ENCODE data around the gene MLH1.

MLH1 gene

GRCh38 chr3:36969540-36970432 lies 23.5 kb upstream of the MLH1 start:
- peak overlapping the region in 1 of 7 experiments; percentile 28 for H3K4me3 ChIP-seq (ENCODE audit: control insufficient read depth in 1 of 7, extremely low read depth in 1 of 7, insufficient read depth in 4 of 7, low read depth in 2 of 7, low read length in 6 of 7)
- no peaks in the 10 kb centered on the region for H3K27me3 ChIP-seq (replicated peaks in 2 of 5; ENCODE audit: control insufficient read depth in 4 of 5, insufficient read depth in 5 of 5, low read length in 4 of 5)
- peak; percentile 76 to 94 (median 89) for DNase-seq

GRCh38 chr3:36972163-36972562 lies 21.2 kb upstream of the MLH1 start:
- H3K4me1 ChIP-seq (ENCODE audit: control extremely low read depth in 1 of 4, control insufficient read depth in 4 of 4, insufficient read depth in 4 of 4, low read length in 3 of 4): peaks cover 4 to 22% (median 9%) of the 10 kb centered on the region in 4 experiments
- DNase-seq: no peak
- H3K9me3 ChIP-seq (ENCODE audit: control extremely low read depth in 1 of 5, control insufficient read depth in 4 of 5, insufficient read depth in 2 of 5, low read depth in 1 of 5, low read length in 4 of 5): no peaks in the 10 kb centered on the region
- no peak overlapping the region for H3K27ac ChIP-seq (ENCODE audit: insufficient read depth in 1 of 2, low read depth in 1 of 2, low read length in 2 of 2, poor library complexity in 1 of 2, severe bottlenecking in 2 of 2)
- no peak overlapping the region for H3K4me3 ChIP-seq (ENCODE audit: control insufficient read depth in 1 of 7, extremely low read depth in 1 of 7, insufficient read depth in 4 of 7, low read depth in 2 of 7, low read length in 6 of 7)
- no peaks in the 10 kb centered on the region for H3K27me3 ChIP-seq (replicated peaks in 2 of 5; ENCODE audit: control insufficient read depth in 4 of 5, insufficient read depth in 5 of 5, low read length in 4 of 5)
- POLR2A ChIA-PET: interaction anchor here (0.5 kb wide), 1 partner anchor 18 kb away, joined by 3 read pairs; no protein-coding TSS in a partner anchor
- WGBS (ENCODE audit: insufficient coverage): no CpG with 5 or more reads among the region's 2 CpGs
- CTCF ChIA-PET: interaction anchor here (1.2 to 2.9 kb wide), 5 partner anchors 10 to 27 kb away, joined by 3 to 7 read pairs (median 4); partner anchors contain the start of genes EPM2AIP1 and MLH1
- H3K36me3 ChIP-seq (ENCODE audit: control insufficient read depth in 4 of 4, insufficient read depth in 4 of 4, low read length in 3 of 4): peaks cover 0 to 5% (median under 1%) of the 10 kb centered on the region in 4 experiments

More at GRCh38 chr3:36969540-36970432, 23.5 kb upstream of the MLH1 start:
- H3K4me1 ChIP-seq (ENCODE audit: control extremely low read depth in 1 of 4, control insufficient read depth in 4 of 4, insufficient read depth in 4 of 4, low read length in 3 of 4): peaks cover 6 to 33% (median 13%) of the 10 kb centered on the region in 4 experiments
- peak overlapping the region in 1 of 2 experiments; percentile 77 for H3K27ac ChIP-seq (ENCODE audit: insufficient read depth in 1 of 2, low read depth in 1 of 2, low read length in 2 of 2, poor library complexity in 1 of 2, severe bottlenecking in 2 of 2)
- 0% methylated on average over 1 of the region's 4 CpGs for WGBS (ENCODE audit: insufficient coverage)
- no peaks in the 10 kb centered on the region for H3K9me3 ChIP-seq (ENCODE audit: control extremely low read depth in 1 of 5, control insufficient read depth in 4 of 5, insufficient read depth in 2 of 5, low read depth in 1 of 5, low read length in 4 of 5)
- CTCF ChIA-PET: interaction anchor here (0.5 to 2.0 kb wide), 5 partner anchors 12 to 143 kb away, joined by 3 to 6 read pairs (median 4); partner anchors contain the start of genes EPM2AIP1 and MLH1
- POLR2A ChIA-PET: interaction anchor here (0.8 kb wide), 1 partner anchor 10 kb away, joined by 3 read pairs; no protein-coding TSS in a partner anchor
- H3K36me3 ChIP-seq (ENCODE audit: control insufficient read depth in 4 of 4, insufficient read depth in 4 of 4, low read length in 3 of 4): peaks cover 0 to 2% (median 0%) of the 10 kb centered on the region in 4 experiments

GRCh38 chr3:36973139-36973538 lies 20.2 kb upstream of the MLH1 start:
- no peak overlapping the region for H3K27ac ChIP-seq (ENCODE audit: insufficient read depth in 1 of 2, low read depth in 1 of 2, low read length in 2 of 2, poor library complexity in 1 of 2, severe bottlenecking in 2 of 2)
- peaks cover 4 to 22% (median 9%) of the 10 kb centered on the region in 4 experiments for H3K4me1 ChIP-seq (ENCODE audit: control extremely low read depth in 1 of 4, control insufficient read depth in 4 of 4, insufficient read depth in 4 of 4, low read length in 3 of 4)
- no CpG with 5 or more reads among the region's 1 CpG for WGBS (ENCODE audit: insufficient coverage)
- no peaks in the 10 kb centered on the region for H3K27me3 ChIP-seq (replicated peaks in 2 of 5; ENCODE audit: control insufficient read depth in 4 of 5, insufficient read depth in 5 of 5, low read length in 4 of 5)
- H3K4me3 ChIP-seq (ENCODE audit: control insufficient read depth in 1 of 7, extremely low read depth in 1 of 7, insufficient read depth in 4 of 7, low read depth in 2 of 7, low read length in 6 of 7): no peak overlapping the region
- ChIA-PET CTCF (interaction anchor here (1.2 to 2.9 kb wide), 5 partner anchors 15 to 67 kb away, joined by 3 to 7 read pairs (median 6); partner anchors contain the start of genes EPM2AIP1 and MLH1), POLR2A (interaction anchor here (0.5 kb wide), 1 partner anchor 131 kb away, joined by 3 read pairs; no protein-coding TSS in a partner anchor)
- no peak for DNase-seq
- H3K36me3 ChIP-seq (ENCODE audit: control insufficient read depth in 4 of 4, insufficient read depth in 4 of 4, low read length in 3 of 4): peaks cover 0 to 5% (median under 1%) of the 10 kb centered on the region in 4 experiments
- no peaks in the 10 kb centered on the region for H3K9me3 ChIP-seq (ENCODE audit: control extremely low read depth in 1 of 5, control insufficient read depth in 4 of 5, insufficient read depth in 2 of 5, low read depth in 1 of 5, low read length in 4 of 5)

- ChIA-PET POLR2A (no interaction called here), CTCF (interaction anchor here (1.0 to 1.4 kb wide), 3 partner anchors 11 to 113 kb away, joined by 3 to 4 read pairs (median 4); no protein-coding TSS in a partner anchor)
- DNase-seq: no peak
- no peaks in the 10 kb centered on the region for H3K9me3 ChIP-seq (ENCODE audit: control extremely low read depth in 1 of 5, control insufficient read depth in 4 of 5, insufficient read depth in 2 of 5, low read depth in 1 of 5, low read length in 4 of 5)
- 100% methylated on average over 1 of the region's 4 CpGs for WGBS (ENCODE audit: insufficient coverage)
- no peaks in the 10 kb centered on the region for H3K4me1 ChIP-seq (ENCODE audit: control extremely low read depth in 1 of 4, control insufficient read depth in 4 of 4, insufficient read depth in 4 of 4, low read length in 3 of 4)
- peaks cover 25 to 52% (median 35%) of the 10 kb centered on the region in 4 experiments for H3K36me3 ChIP-seq (ENCODE audit: control insufficient read depth in 4 of 4, insufficient read depth in 4 of 4, low read length in 3 of 4)
- H3K27me3 ChIP-seq (replicated peaks in 2 of 5; ENCODE audit: control insufficient read depth in 4 of 5, insufficient read depth in 5 of 5, low read length in 4 of 5): no peaks in the 10 kb centered on the region
- no peak overlapping the region for H3K4me3 ChIP-seq (ENCODE audit: control insufficient read depth in 1 of 7, extremely low read depth in 1 of 7, insufficient read depth in 4 of 7, low read depth in 2 of 7, low read length in 6 of 7)
- no peak overlapping the region for H3K27ac ChIP-seq (ENCODE audit: insufficient read depth in 1 of 2, low read depth in 1 of 2, low read length in 2 of 2, poor library complexity in 1 of 2, severe bottlenecking in 2 of 2)
Observed at GRCh38 chr3:36981006-36981405, 12.3 kb upstream of the MLH1 start.

- POLR2A ChIA-PET: interaction anchor here (0.6 kb wide), 1 partner anchor 41 kb away, joined by 3 read pairs; no protein-coding TSS in a partner anchor
- no peaks in the 10 kb centered on the region for H3K27me3 ChIP-seq (replicated peaks in 2 of 5; ENCODE audit: control insufficient read depth in 4 of 5, insufficient read depth in 5 of 5, low read length in 4 of 5)
- peaks cover 30 to 47% (median 35%) of the 10 kb centered on the region in 4 experiments for H3K4me1 ChIP-seq (ENCODE audit: control extremely low read depth in 1 of 4, control insufficient read depth in 4 of 4, insufficient read depth in 4 of 4, low read length in 3 of 4)
- peak overlapping the region in 1 of 7 experiments; percentile 33 for H3K4me3 ChIP-seq (ENCODE audit: control insufficient read depth in 1 of 7, extremely low read depth in 1 of 7, insufficient read depth in 4 of 7, low read depth in 2 of 7, low read length in 6 of 7)
- CTCF ChIA-PET: interaction anchor here (0.6 to 2.7 kb wide), 7 partner anchors 8 to 112 kb away, joined by 3 to 7 read pairs (median 6); no protein-coding TSS in a partner anchor
- DNase-seq: peak in 1 of 3 donors; percentile 10
- 60% methylated on average over 2 of the region's 2 CpGs for WGBS (ENCODE audit: insufficient coverage)
- no peak overlapping the region for H3K27ac ChIP-seq (ENCODE audit: insufficient read depth in 1 of 2, low read depth in 1 of 2, low read length in 2 of 2, poor library complexity in 1 of 2, severe bottlenecking in 2 of 2)
- H3K36me3 ChIP-seq (ENCODE audit: control insufficient read depth in 4 of 4, insufficient read depth in 4 of 4, low read length in 3 of 4): peaks cover 20 to 59% (median 32%) of the 10 kb centered on the region in 4 experiments
- H3K9me3 ChIP-seq (ENCODE audit: control extremely low read depth in 1 of 5, control insufficient read depth in 4 of 5, insufficient read depth in 2 of 5, low read depth in 1 of 5, low read length in 4 of 5): no peaks in the 10 kb centered on the region
Observed at GRCh38 chr3:36988356-36988755, 5.0 kb upstream of the MLH1 start.

- no peaks in the 10 kb centered on the region for H3K27me3 ChIP-seq (replicated peaks in 2 of 5; ENCODE audit: control insufficient read depth in 4 of 5, insufficient read depth in 5 of 5, low read length in 4 of 5)
- peaks cover 17 to 52% (median 29%) of the 10 kb centered on the region in 4 experiments for H3K36me3 ChIP-seq (ENCODE audit: control insufficient read depth in 4 of 4, insufficient read depth in 4 of 4, low read length in 3 of 4)
- H3K27ac ChIP-seq (ENCODE audit: insufficient read depth in 1 of 2, low read depth in 1 of 2, low read length in 2 of 2, poor library complexity in 1 of 2, severe bottlenecking in 2 of 2): peak overlapping the region in 1 of 2 experiments; percentile 25
- CTCF ChIA-PET: interaction anchor here (0.7 to 2.7 kb wide), 7 partner anchors 9 to 112 kb away, joined by 3 to 7 read pairs (median 6); no protein-coding TSS in a partner anchor
- POLR2A ChIA-PET: no interaction called here
- H3K9me3 ChIP-seq (ENCODE audit: control extremely low read depth in 1 of 5, control insufficient read depth in 4 of 5, insufficient read depth in 2 of 5, low read depth in 1 of 5, low read length in 4 of 5): no peaks in the 10 kb centered on the region
- H3K4me3 ChIP-seq (ENCODE audit: control insufficient read depth in 1 of 7, extremely low read depth in 1 of 7, insufficient read depth in 4 of 7, low read depth in 2 of 7, low read length in 6 of 7): peak overlapping the region in 4 of 7 experiments; percentile 1 to 93 (median 46)
- peak; percentile 38 to 81 (median 72) for DNase-seq
- H3K4me1 ChIP-seq (ENCODE audit: control extremely low read depth in 1 of 4, control insufficient read depth in 4 of 4, insufficient read depth in 4 of 4, low read length in 3 of 4): peaks cover 30 to 49% (median 38%) of the 10 kb centered on the region in 4 experiments
- 71% methylated on average over 1 of the region's 3 CpGs for WGBS (ENCODE audit: insufficient coverage)
Observed at GRCh38 chr3:36989005-36989404, 4.3 kb upstream of the MLH1 start.
